ENCODE results near the gene ELAVL1. TPM values are rescaled to one million over a fixed set of nuclear protein-coding genes. Genes with fewer than 3 reads are reported as not detected.

Gene ELAVL1
- total and polyA plus RNA-seq, 9 of the 15 experiments (the other 6 are each of a cell fraction or from before 2014, with no cell fraction given), result 4.3 to 172 (median 69.2) TPM

DNA sequence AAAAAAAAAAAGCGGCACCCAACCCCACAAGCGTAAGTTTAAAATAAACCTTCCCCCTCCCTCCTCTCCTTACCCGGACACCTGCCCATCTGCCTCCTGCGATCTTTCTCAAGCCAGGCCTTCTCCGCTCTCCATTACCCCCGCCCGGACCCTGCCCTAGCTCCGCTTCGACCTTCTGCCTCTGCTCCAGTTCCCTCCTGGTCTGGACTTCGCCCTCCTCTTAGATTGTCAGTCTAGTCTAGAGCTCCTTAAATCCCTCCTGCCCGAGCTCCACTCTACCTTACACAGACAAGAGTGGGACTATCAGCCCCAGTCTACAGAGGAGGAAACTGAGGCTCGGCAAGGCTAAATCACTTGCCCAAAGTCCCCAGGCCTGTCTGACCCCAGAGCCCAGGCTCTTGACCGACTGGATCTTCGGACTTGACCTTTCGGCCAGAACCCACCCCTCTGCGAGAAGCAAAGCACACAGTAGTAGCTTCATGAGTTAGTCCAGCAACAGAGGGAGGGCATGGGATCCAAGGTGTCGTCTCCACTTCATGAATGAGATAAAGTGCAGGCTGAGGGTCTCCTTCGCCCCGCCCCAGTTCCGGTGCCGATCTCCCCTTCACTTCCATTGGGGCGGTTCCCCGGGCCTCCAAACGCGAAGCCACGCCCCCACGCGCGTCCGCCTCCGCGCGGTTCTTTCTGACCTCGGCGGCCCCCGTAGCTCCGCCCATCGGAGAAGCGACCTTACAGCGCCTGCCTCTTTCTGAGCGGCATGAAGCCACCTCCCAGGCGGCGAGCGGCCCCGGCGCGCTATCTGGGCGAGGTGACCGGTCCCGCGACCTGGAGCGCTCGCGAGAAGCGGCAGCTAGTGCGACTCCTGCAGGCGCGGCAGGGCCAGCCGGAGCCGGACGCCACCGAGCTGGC, 85.6 kb downstream of the ELAVL1 start, which contains the start of gene SNAPC2 (continued):
- TF ChIP-seq, protein P1, sequence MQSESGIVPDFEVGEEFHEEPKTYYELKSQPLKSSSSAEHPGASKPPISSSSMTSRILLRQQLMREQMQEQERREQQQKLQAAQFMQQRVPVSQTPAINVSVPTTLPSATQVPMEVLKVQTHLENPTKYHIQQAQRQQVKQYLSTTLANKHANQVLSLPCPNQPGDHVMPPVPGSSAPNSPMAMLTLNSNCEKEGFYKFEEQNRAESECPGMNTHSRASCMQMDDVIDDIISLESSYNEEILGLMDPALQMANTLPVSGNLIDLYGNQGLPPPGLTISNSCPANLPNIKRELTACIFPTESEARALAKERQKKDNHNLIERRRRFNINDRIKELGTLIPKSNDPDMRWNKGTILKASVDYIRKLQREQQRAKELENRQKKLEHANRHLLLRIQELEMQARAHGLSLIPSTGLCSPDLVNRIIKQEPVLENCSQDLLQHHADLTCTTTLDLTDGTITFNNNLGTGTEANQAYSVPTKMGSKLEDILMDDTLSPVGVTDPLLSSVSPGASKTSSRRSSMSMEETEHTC (IDR thresholded peaks at IDR 0.05), result no peak
- TF ChIP-seq MTA3 (IDR thresholded peaks at IDR 0.05; ENCODE audit: borderline replicate concordance) (peak; percentile 99), CBFA2T3 (IDR thresholded peaks at IDR 0.05) (no peak), KLF16 (IDR thresholded peaks at IDR 0.05) (peak; percentile 73), ZFPM2 (CRISPR knock-in tag; IDR thresholded peaks at IDR 0.05) (no peak), ZNF584 (CRISPR knock-in tag; IDR thresholded peaks at IDR 0.05; ENCODE audit: low read depth) (no peak), ELF1 (tag; IDR thresholded peaks at IDR 0.05) (0 out of 2 replicates have a peak, but pooled peaks have one; percentile 19)
- TF ChIP-seq, protein P2, sequence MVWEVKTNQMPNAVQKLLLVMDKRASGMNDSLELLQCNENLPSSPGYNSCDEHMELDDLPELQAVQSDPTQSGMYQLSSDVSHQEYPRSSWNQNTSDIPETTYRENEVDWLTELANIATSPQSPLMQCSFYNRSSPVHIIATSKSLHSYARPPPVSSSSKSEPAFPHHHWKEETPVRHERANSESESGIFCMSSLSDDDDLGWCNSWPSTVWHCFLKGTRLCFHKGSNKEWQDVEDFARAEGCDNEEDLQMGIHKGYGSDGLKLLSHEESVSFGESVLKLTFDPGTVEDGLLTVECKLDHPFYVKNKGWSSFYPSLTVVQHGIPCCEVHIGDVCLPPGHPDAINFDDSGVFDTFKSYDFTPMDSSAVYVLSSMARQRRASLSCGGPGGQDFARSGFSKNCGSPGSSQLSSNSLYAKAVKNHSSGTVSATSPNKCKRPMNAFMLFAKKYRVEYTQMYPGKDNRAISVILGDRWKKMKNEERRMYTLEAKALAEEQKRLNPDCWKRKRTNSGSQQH (CRISPR knock-in tag; IDR thresholded peaks at IDR 0.05), result no peak
